Iris pigment epithelial cell (primary cell): ENCODE measurements around the gene ATP6V0B.
A peak's percentile ranks its signal among the peaks of the same experiment; 100 is the strongest.

Source experiments
- DNase-seq: peaks from one replicate; pipeline ENCODE4 v3.0.0-alpha.2; 2011; ENCODE audit warnings: low read depth

ATP6V0B gene

DNA sequence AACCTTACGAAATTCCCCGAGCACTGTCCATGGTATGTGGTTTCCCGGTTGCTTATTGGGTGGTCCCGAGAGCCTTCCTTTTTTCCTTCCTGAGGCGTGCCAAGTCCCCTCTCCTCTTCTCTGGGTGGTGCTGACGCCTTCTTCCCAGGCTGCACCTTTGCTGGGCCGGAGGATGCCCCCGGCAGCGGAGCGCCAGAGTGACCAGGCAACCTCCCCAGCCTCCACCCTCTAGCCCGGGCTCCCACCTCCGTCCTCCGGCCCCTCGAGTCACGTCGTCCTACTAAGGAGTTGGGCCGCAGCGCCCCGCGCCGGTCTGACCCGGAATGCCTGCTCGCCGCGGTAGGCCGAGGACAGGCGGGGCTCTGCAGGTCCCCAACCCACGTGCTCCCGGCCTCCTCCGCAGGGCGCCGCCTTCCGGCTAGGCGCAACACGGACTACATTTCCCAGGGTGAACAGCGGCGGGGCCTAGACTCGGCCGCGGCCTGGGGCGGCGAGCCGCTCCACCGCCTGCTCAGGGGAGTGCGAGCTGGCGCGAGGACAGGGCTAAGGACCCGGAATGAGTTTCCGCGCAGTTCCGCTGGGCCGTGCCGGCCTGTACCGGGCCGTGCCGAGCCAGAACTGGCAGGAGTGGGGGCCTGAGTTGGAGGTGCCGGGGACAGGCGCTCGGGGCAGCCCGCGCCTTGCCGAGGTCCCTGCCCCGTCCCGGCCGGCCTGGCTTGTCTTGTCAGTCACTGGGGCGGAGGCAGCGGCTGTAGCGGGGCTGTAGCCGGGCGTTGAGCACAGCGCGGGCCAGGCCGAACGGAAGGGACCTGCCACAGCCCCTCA lies 28.3 kb upstream of the ATP6V0B start, which contains the start of gene IPO13:
TSS of gene IPO13 (plus strand) at position 715 of the 825 bp plus-strand sequence. CDS start 651 bp downstream, outside the sequence.
- DNase-seq: peak; percentile 96

DNA sequence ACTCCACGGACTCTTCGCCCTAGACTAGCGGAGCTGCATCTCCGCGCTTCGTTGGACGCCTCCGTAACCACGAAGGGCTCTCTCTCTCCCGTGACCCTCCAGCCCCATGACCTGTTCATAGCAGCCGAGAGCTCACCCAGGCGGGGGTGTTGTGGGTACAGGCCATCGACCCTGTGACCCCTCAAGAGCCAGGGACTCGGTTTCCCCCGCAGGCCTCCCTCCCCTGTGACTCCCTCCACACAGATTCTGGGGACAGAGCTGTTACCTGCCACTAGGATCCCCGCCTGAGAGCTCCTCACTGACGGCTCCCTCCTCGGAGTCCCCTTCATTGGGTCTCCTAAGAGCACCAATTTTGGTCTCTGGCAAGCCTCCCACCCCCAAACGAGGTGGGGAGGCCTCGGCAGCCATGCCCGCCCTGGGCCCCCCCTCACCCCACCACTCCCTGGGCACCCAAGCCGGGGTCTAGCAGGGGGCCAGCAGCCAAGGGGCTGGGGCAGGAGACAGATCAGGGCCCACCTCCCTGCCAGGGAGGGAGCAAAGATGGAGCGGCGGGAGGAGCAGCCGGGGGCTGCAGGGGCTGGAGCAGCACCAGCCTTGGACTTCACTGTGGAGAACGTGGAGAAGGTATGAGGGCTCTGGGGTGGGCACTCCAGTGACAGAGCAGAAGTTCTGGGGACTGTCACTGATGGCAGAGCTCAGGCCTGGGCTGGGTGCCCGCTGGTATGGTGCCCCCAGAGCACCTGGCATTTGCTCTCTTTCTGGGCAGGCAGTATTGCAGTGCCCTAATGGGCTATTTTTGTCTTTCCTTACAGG lies 27.5 kb upstream of the ATP6V0B start:
- DNase-seq: no peak

DNA sequence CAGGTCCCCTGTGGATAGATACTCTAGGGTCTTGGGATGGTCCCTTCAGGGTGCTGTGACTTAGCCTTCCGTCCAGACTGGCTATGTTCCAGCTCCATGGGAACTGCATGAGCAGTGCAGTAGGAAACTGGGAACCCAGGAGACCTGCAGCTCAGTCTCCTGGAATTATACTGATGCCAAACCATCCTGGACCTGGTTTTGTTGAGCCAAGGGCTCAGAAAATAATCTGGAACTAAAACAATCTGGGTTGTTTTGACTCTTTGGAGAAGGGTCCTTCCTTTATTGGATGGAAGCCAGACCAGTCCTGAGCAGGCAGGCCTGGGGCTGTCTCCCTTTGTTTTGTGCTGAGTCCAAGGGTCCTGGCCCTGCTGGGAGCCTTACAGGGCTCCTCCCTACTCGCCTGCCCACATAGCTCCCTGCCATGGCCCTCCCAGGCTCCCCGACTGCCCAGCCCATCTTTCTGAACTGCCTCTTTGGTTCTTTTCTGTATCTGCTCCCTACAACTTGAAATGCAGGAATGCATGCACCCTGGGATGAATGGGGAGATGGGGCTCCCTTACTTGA lies 26.8 kb upstream of the ATP6V0B start:
- DNase-seq: no peak

DNA sequence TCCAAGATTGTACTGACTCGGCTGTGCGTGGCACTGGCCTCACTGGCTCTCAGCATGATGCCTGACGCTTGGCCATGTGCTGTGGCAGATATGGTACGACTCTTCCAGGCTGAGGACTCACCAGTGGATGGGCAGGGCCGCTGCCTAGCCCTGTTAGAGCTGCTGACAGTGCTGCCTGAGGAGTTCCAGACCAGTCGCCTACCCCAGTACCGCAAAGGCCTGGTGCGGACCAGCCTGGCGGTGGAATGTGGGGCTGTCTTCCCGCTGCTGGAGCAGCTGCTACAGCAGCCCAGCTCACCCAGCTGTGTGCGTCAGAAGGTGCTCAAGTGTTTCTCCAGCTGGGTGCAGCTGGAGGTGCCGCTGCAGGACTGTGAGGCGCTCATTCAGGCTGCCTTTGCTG lies 25.1 kb upstream of the ATP6V0B start:
- no peak for DNase-seq

DNA sequence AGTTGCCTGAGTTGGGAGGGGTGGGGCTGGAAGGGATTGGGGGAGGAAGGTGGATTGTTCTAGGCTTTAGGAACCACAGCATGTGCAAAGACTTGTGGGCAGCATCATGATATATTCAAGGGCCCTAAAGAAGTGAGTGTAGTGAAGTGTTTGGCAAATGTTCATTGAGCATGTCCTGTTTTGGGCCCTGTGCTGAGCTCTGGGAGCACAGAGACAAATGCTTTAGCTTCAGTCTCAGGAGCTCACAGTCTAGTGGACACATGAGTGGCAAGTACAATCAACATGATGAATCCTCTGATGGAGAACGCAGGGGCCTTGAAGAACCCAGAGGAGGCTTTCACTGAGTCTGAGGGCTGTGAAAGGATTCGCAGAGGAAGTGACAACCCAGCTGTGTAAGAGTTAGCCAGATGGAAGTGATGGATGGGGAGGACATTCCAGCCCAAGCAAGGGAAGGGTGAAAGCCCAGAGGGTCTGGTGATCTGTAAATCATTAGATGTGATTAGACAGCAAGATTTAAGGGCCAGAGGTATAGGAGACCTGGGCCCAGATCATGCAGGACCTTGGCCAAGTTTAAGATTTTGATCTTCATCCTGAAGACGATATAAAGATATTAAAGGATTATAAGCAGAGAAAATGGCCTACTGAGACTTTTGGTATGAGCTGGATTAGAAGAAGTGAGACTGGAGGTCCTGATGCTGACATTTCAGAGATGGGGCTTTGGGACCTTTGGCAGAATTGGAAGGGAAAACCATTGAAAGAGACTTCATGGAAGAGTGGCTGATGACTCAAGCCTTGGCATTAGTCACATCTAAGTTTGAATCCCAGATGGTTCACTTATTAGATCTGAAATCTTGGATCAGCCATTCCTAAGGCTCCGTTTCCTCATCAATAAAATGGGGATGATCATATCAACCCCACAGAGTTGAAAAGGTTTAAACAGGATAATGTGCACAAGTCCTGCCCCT lies 23.5 kb upstream of the ATP6V0B start:
- no peak for DNase-seq

DNA sequence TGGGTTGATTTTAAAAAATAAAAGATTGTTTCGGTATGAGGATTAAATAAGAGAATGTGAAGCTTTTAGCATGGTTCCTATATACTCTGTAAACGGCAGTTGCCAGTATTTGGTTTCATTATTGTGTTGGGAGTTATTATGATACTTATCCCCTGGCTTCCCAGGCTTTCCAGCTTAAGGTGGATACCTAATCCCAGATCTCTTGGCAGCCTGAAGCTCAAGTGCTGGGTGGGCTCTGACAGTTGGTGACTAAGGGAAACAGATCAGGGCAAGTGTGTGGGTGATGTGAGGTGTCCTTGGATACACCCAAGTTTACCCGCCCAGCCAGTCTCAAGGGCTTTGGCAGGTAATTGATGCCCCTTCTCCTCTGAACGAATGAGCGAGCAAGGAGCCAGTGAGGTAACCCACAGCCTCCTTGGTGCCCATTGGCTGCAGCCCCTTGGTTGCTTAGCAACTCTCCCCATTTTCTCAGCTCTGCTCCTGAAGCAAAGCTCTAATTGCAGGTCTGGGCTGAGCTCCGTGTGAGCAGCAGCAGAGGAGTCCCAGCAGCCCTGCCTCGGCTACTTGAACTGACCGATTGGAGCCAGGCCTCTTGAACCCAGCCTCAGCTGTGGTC lies 21.9 kb upstream of the ATP6V0B start:
- no peak for DNase-seq

DNA sequence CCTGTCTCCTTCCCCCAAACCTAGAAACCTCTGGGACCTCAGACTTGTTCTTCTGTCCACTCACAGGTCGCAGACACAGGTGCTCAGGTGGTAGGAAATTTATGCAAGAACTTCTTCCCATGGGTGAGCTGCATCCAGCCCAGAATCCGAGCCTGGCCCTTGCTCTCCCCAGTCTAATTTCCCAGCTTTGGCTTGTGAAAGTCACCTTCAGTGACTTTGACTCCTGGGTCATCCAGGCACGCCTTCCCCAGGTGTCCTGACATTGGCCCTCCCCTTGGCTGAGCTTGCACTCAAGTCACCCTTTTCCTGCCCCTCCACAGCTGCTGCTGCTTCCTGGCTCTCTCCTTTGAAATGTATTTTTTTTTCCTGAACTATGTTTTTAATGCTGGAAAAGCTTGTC lies 21.4 kb upstream of the ATP6V0B start:
- no peak for DNase-seq

DNA sequence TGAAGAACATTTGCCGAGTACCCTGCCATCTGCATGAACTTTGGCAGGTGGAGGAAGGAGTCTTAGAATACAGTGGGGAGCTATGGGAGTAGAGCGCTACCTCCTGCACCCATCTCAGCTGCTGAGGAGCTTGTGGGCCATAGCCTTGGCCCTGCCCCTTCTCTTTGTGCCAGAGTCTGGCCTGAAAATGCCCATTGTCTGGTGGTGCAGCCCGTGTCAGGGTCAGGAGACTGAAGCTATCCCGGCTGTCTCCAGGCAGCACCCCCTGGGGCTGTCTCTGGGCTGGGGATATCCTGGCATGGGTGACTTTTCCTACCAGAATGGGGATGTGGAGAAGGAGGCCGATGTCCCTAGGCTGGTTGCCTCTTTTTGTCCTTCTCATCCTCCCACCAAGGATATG lies 20.7 kb upstream of the ATP6V0B start:
- no peak for DNase-seq

DNA sequence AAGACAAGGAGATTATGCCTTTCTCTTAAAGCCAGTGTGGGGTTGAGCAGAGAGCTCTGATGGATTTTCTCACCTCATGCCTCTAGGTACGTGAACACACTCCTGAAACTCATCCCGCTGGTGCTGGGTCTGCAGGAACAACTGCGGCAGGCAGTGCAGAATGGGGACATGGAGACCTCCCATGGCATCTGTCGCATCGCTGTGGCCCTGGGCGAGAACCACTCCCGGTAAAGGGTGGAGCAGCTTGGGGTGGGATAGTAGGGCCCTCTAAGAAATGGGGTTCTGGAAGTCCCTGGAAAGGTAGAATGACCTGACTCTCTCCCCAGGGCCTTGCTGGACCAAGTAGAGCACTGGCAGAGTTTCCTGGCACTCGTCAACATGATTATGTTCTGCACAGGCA lies 18.5 kb upstream of the ATP6V0B start:
- no peak for DNase-seq

DNA sequence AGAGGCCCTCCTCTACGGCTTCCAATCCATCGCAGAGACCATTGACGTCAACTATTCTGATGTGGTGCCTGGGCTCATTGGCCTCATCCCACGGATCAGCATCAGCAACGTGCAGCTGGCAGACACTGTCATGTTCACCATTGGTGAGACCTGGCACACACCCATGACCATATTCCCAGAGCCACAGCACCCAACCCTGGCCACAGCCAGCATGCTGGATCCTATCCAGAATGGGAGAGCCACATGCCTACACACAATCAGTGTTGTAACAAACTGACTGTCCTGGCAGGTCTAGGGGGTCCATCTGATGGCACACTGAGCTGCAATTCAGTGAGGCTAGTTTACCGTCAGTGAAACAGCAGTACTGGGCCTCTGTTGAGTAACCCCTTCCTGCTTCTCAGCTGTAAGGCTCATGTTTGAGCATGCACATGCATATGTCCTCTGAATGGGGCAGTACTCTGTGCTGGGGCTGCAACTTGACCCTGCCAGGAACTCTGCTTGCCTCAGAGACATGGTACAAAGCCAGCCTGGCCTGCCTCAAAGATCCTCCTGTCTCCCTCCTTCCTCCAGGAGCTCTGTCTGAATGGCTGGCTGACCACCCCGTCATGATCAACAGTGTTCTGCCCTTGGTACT lies 17.2 kb upstream of the ATP6V0B start:
- DNase-seq: no peak

DNA sequence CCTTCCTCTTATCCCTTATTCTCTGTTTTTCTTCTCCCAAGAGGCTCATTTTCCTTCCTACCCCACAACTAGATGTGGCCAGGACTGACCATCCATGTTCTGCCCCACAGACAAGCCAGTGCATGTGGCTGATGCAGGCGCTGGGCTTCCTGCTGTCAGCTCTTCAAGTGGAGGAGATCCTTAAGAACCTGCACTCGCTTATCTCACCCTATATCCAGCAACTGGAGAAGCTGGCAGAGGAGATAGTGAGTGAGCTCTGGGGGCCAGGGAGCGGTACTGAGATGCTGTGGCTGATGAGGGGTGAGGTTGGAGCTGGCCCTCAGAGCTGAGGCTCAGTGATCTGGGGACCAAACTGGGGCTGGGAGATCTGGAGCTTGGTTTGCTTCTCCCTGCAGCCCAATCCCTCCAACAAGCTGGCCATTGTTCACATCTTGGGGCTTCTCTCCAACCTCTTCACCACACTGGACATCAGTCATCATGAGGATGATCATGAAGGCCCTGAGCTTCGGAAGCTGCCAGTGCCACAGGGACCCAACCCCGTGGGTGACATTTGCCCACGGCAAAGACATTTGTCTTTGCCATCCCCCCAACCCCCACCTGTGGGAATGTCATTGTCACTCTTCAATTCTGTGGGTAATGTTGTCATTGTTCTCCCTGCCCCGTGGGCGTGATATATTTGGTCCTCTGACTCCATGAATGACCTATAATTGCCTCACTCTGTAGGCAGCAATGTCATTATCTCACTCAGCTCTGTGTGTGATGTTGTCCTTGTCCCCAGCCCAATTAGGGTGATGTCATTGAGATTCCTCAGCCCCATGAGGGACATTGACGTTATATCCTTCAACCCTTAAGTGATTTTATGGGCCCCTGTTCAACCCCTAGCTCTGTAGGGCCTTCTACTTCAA lies 16.2 kb upstream of the ATP6V0B start:
- no peak for DNase-seq

DNA sequence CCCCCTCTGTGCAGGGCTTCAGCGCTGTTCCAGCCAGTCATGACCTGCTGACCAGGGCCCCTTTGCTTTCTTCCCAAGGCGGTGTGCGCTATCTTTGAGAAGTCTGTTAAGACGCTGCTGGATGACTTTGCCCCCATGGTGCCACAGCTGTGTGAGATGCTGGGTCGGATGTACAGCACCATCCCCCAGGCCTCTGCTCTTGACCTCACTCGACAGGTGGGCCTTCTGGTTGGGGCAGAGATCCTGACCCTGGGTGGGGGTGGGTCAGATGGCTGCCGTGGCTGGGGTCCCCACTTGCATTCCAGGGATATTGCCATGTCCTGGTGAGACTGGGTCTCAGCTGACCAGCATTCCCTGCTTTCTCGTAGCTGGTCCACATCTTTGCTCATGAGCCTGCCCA lies 14.0 kb upstream of the ATP6V0B start:
- DNase-seq: no peak

DNA sequence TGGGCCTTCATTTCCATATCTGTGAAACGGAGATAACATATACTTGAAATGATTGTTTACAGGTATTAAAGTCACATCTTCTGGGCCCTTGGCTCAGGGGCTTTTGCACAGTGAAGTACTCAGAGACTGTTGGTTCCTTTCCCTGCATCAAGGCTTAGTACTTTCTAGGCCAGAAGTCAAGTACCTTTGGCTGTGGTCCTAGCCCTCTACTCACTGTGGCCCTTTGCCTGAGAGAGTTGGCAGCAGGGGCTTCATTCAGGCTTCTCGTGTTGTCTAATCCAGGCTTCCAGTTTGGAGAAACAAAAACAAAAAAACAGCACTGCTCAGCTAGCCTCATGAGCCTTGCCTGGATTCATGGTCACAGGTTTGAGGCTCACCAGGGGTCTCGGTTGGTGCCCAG lies 13.1 kb upstream of the ATP6V0B start:
- DNase-seq: no peak

DNA sequence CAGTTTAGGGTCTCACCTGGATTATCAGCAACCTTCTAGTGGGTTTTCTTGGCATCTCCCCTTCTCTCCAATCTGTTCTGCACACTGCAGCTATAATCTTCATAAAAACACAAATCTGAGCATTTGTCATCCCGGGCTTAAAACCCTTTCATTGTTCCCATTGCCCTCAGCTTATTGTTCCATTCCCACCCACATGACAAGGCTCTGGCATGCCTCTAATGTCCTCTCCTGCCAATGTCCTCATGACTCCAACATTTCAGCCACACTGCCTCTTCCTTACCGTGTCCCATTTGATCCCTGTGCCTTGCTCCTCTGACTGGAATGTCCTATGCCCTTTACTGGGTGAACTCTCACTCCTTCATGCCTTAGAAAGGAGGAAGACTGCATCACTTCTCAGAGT lies 12.4 kb upstream of the ATP6V0B start:
- no peak for DNase-seq

DNA sequence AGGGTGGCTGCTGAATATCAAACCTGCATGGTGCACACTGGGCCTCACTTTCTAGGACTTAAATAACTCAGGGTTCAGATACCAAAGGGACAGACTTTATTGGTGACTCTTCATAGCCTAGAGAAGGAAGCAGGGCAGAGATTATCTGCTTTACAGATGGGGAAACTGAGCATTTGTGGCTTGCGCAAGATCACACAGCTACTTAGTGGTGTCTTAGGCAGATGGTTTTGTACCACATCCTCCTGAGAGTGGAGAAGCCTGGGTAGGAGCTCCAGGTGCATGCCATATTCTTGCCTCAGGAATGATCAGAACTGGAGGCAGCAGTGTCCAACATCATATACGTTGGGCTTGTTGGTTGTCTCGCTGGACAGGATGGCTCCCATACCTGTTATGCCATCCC lies 11.8 kb upstream of the ATP6V0B start:
- DNase-seq: no peak

DNA sequence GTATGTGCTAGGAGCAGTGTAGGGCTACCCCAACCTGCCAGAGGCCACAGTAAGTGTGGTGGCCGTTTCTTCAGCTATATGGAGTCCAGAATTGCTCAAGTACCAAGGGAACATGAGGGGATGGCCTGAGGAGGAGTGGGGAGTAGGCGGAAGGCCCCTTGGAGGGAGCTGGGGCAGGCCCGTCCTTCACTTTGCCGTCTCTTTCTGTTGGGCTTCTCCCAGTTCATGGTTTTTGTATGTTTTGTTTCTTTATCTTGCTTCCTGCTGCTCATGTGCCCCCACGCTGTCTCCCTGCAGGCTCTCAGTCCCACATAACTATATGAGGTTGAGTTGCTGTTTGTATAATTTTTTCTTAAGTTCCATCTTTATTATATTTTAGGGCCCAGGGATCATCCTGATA lies 10.9 kb upstream of the ATP6V0B start:
- DNase-seq: no peak

DNA sequence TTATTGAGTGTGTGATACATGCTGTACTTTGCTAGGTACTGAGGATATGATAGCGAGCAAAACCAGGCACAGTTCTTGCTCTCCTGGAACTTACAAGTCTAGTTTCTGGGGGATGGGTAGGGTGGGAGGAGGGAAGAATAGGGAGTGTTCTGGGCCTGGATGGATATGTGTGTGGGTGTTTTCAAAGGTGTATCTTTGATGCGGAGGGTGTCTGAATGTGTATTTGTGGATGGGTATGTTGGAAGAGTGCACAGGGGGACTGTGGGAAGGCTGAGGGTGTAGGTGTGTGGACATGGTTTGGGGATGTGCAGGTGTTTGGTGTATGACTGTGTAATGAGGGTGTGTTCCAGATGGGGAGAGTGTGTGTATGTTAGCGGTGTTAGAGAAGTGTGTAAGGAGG lies 9.4 kb upstream of the ATP6V0B start:
- DNase-seq: no peak

DNA sequence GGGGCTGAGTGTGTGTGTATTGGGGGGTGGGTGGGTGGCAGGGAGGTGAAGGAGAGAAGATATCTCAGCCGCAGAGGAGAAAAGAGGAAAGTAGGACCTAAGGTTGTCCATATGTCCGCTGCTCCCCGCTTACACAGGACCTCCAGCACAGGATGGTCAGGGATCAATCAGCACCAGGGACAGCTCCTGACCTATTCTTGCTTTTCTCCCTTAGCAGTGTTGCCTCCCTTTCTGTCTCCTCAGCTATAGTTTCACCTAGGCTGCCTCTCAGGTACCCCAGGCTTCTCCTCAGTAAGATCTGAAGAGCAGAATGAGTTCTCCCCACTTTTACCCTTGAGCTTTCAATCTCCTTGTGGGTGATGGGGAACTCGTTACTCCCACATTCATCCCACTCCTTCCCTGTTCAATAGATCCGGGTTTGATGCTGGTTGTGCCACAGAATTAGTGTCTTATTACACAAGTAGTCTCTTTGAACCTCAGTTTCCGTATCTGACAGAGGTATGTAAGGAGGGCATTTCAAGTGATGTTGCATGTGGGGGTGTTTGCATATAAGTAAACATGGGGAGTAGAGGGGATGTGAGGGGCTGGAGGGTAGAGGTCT lies 6.3 kb upstream of the ATP6V0B start:
- DNase-seq: peak; percentile 31

DNA sequence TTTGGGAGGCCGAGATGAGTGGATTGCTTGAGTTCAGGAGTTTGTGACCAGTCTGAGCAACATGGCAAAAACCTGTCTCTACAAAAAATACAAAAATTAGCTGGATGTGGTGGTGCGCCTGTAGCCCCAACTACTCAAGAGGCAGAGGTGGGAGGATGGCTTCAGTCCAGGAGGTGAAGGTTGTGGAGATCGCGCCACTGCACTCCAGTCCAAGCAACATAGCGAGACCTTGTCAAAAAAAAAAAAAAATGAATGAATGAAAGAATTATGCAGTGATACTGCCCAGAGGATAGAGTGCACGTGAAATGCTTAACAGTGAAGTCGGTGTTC lies 5.4 kb upstream of the ATP6V0B start:
- no peak for DNase-seq
